ENCODE data around the gene KCNS3.

Gene KCNS3

GRCh38 chr2:17878281-17879136 is at the start of gene KCNS3:
KCNS3 (plus strand) TSS chr2:17878667; CDS start chr2:17931009, 52,342 bp downstream.
- peak in 8 of 56 donors; percentile 7 to 52 (median 17) for DNase-seq

GRCh38 chr2:17830053-17831034 is 48.1 kb upstream of the KCNS3 start:
- peak in 50 of 56 donors; percentile 6 to 79 (median 46) for DNase-seq

GRCh38 chr2:17835516-17835915 is 43.0 kb upstream of the KCNS3 start:
- no peak for DNase-seq

- no peak for DNase-seq
These were observed 38.5 kb upstream of the KCNS3 start for GRCh38 chr2:17839959-17840358.

GRCh38 chr2:17843457-17843856 is 35.0 kb upstream of the KCNS3 start:
- no peak for DNase-seq

- no peak for DNase-seq
These were observed 32.7 kb upstream of the KCNS3 start for GRCh38 chr2:17845806-17846205.

- DNase-seq = no peak
These were observed 31.8 kb upstream of the KCNS3 start for GRCh38 chr2:17846676-17847075.

GRCh38 chr2:17847236-17847635 is 31.2 kb upstream of the KCNS3 start:
- DNase-seq = no peak

GRCh38 chr2:17849275-17849674 is 29.2 kb upstream of the KCNS3 start:
- no peak for DNase-seq

- DNase-seq = no peak
These were observed 28.3 kb upstream of the KCNS3 start for GRCh38 chr2:17850151-17850550.

GRCh38 chr2:17851731-17852585 is 26.5 kb upstream of the KCNS3 start:
- DNase-seq = peak in 43 of 56 donors; percentile 0 to 68 (median 27)

GRCh38 chr2:17853799-17854198 is 24.7 kb upstream of the KCNS3 start:
- no peak for DNase-seq

- DNase-seq = peak in 9 of 56 donors; percentile 2 to 41 (median 21)
These were observed 21.4 kb upstream of the KCNS3 start for GRCh38 chr2:17857021-17857420.

- no peak for DNase-seq
These were observed 20.4 kb upstream of the KCNS3 start for GRCh38 chr2:17858064-17858463.

GRCh38 chr2:17863539-17863938 is 14.9 kb upstream of the KCNS3 start:
- DNase-seq = no peak

GRCh38 chr2:17864676-17865075 is 13.8 kb upstream of the KCNS3 start:
- DNase-seq = no peak

- no peak for DNase-seq
These were observed 11.3 kb upstream of the KCNS3 start for GRCh38 chr2:17867133-17867532.

- DNase-seq = no peak
These were observed 9.3 kb upstream of the KCNS3 start for GRCh38 chr2:17869128-17869527.

- DNase-seq = no peak
These were observed 6.8 kb upstream of the KCNS3 start for GRCh38 chr2:17871639-17872038.

GRCh38 chr2:17873021-17873420 is 5.4 kb upstream of the KCNS3 start:
- no peak for DNase-seq

GRCh38 chr2:17876590-17876989 is 1.9 kb upstream of the KCNS3 start:
- DNase-seq = no peak

Data from nucleus accumbens (tissue), 56 donors.